HepG2 (cell line): ENCODE data around the gene PATL2. TPM values are rescaled to one million over a fixed set of nuclear protein-coding genes. Genes with fewer than 3 reads are reported as not detected.

Experiments used
- ARNT ChIP-seq: fragments of 450-650 bp; IDR thresholded peaks from 2 replicates; pipeline ENCODE4 v1.6.1; 2017
- ARNTL ChIP-seq: sonication (generic); formaldehyde crosslinking; IDR thresholded peaks from 2 replicates; pipeline ENCODE4 v1.4.0; 2020; ENCODE audit warnings: mild to moderate bottlenecking, missing genetic modification reagents
- CREB3 ChIP-seq: sonication (generic); formaldehyde crosslinking; IDR thresholded peaks from 2 replicates; pipeline ENCODE4 v1.5.0; 2020; ENCODE audit warnings: missing genetic modification reagents
- DPF2 ChIP-seq: sonication (generic); formaldehyde crosslinking; IDR thresholded peaks from 2 replicates; pipeline ENCODE4 v1.4.0; 2020; ENCODE audit warnings: mild to moderate bottlenecking, low read depth, missing genetic modification reagents, borderline replicate concordance
- KAT2B ChIP-seq: fragments of 150-350 bp; IDR thresholded peaks from 2 replicates; pipeline ENCODE4 v1.6.1; 2014; ENCODE audit warnings: low read depth, low read length, borderline replicate concordance
- KLF15 ChIP-seq: sonication (generic); formaldehyde crosslinking; IDR thresholded peaks from 2 replicates; pipeline ENCODE4 v1.8.1; 2023; ENCODE audit warnings: borderline replicate concordance, mild to moderate bottlenecking, inconsistent platforms, missing genetic modification reagents, mixed read lengths
- MAFG ChIP-seq: sonication (generic); formaldehyde crosslinking; IDR thresholded peaks from 2 replicates; pipeline ENCODE4 v1.5.1; 2020; ENCODE audit warnings: mild to moderate bottlenecking, missing genetic modification reagents
- NFYB ChIP-seq: sonication (generic); formaldehyde crosslinking; IDR thresholded peaks from 2 replicates; pipeline ENCODE4 v1.4.0; 2020; ENCODE audit warnings: missing genetic modification reagents
- NR1H2 ChIP-seq: sonication (generic); formaldehyde crosslinking; IDR thresholded peaks from 2 replicates; pipeline ENCODE4 v1.8.1; 2022; ENCODE audit warnings: low read depth, missing genetic modification reagents, borderline replicate concordance
- PAWR ChIP-seq: sonication (generic); formaldehyde crosslinking; IDR thresholded peaks from 2 replicates; pipeline ENCODE4 v1.4.0; 2020; ENCODE audit warnings: missing genetic modification reagents, mild to moderate bottlenecking, borderline replicate concordance
- PRPF4 ChIP-seq: fragments of 200-400 bp; formaldehyde crosslinking; IDR thresholded peaks from 2 replicates; pipeline ENCODE4 v1.6.1; 2016; ENCODE audit warnings: low read length, low read depth; ENCODE audit not compliant: poor library complexity, severe bottlenecking
- REL ChIP-seq: sonication (generic); formaldehyde crosslinking; conservative IDR thresholded peaks from 2 replicates; pipeline ENCODE4 v1.8.0; 2022; ENCODE audit warnings: mild to moderate bottlenecking, missing genetic modification reagents, moderate library complexity
- REPIN1 ChIP-seq: sonication (generic); formaldehyde crosslinking; IDR thresholded peaks from 2 replicates; pipeline ENCODE4 v1.8.0; 2022; ENCODE audit warnings: missing genetic modification reagents, low read depth, mild to moderate bottlenecking, borderline replicate concordance
- STAT6 ChIP-seq: sonication (generic); formaldehyde crosslinking; IDR thresholded peaks from 2 replicates; pipeline ENCODE4 v1.4.0; 2020; ENCODE audit warnings: missing genetic modification reagents, mild to moderate bottlenecking, borderline replicate concordance
- TEAD2 ChIP-seq: sonication (generic); formaldehyde crosslinking; IDR thresholded peaks from 2 replicates; pipeline ENCODE4 v1.9.0; 2021; ENCODE audit warnings: missing genetic modification reagents
- TEAD3 ChIP-seq: optimal IDR thresholded peaks from 2 replicates; pipeline ENCODE3; 2016; ENCODE audit warnings: borderline replicate concordance
- THAP8 ChIP-seq: sonication (generic); formaldehyde crosslinking; IDR thresholded peaks from 2 replicates; pipeline ENCODE4 v1.5.1; 2020; ENCODE audit warnings: missing genetic modification reagents, mild to moderate bottlenecking, borderline replicate concordance
- ZFP82 ChIP-seq: sonication (generic); formaldehyde crosslinking; IDR thresholded peaks from 2 replicates; pipeline ENCODE4 v1.5.1; 2020; ENCODE audit warnings: mild to moderate bottlenecking, missing genetic modification reagents, borderline replicate concordance
- ZNF12 ChIP-seq: sonication (generic); formaldehyde crosslinking; IDR thresholded peaks from 2 replicates; pipeline ENCODE4 v1.5.0; 2020; ENCODE audit warnings: missing genetic modification reagents
- ZNF251 ChIP-seq: sonication (generic); formaldehyde crosslinking; IDR thresholded peaks from 2 replicates; pipeline ENCODE4 v1.9.0; 2021; ENCODE audit warnings: mild to moderate bottlenecking, missing genetic modification reagents
- ZNF383 ChIP-seq: sonication (generic); formaldehyde crosslinking; IDR thresholded peaks from 2 replicates; pipeline ENCODE4 v1.4.0; 2020; ENCODE audit warnings: missing genetic modification reagents, mild to moderate bottlenecking, borderline replicate concordance
- ZNF503 ChIP-seq: sonication (generic); formaldehyde crosslinking; IDR thresholded peaks from 2 replicates; pipeline ENCODE4 v1.4.0; 2020; ENCODE audit warnings: missing genetic modification reagents
- ZNF556 ChIP-seq: sonication (generic); formaldehyde crosslinking; IDR thresholded peaks from 2 replicates; pipeline ENCODE4 v1.4.0; 2020; ENCODE audit warnings: mild to moderate bottlenecking, missing genetic modification reagents, borderline replicate concordance
- ZNF816 ChIP-seq: sonication (generic); formaldehyde crosslinking; IDR thresholded peaks from 2 replicates; pipeline ENCODE4 v1.8.0; 2022; ENCODE audit warnings: missing genetic modification reagents, mild to moderate bottlenecking, borderline replicate concordance
- polyA plus RNA-seq, 8 experiments: library from polyadenylated mRNA; depleted of rRNA in 3 of 8; stranded (reverse) in 7 of 8; unstranded in 1 of 8; fragments of >200 nt; fragmentation: Illumina TruSeq in 4 of 8; extraction: Trizol in 4 of 8; gene quantifications; 2 replicates each; pipeline versions ENCODE4 v1.2.1 to v1.2.3, GENCODE V29; 2011 to 2016; ENCODE audit warnings: low read depth in 4 of 8, missing spikeins in 1 of 8, mixed read lengths in 1 of 8; ENCODE audit not compliant: insufficient read depth in 1 of 8
- total RNA-seq, 5 experiments: library from RNA; depleted of rRNA; stranded (reverse); fragments of >200 nt; fragmentation: Illumina TruSeq; extraction: Trizol; gene quantifications; 2 replicates each; pipeline ENCODE4 v1.2.3, GENCODE V29; 2016; ENCODE audit warnings: low read depth in 1 of 5

PATL2 gene
- total and polyA plus RNA-seq, 2 of the 13 experiments (the other 11 are each of a cell fraction or from before 2014, with no cell fraction given) = 0.15 to 0.53 TPM

- no peak for TF ChIP-seq ARNTL (CRISPR knock-in tag)
- TF ChIP-seq ZNF556 (CRISPR knock-in tag) = no peak
- TF ChIP-seq KAT2B = no peak
- peak; percentile 34 for TF ChIP-seq TEAD3 (CRISPR knock-in tag)
- TF ChIP-seq PAWR (CRISPR knock-in tag) = no peak
- no peak for TF ChIP-seq MAFG (CRISPR knock-in tag)
- no peak for TF ChIP-seq ZNF12 (CRISPR knock-in tag)
- no peak for TF ChIP-seq THAP8
- TF ChIP-seq PRPF4 = no peak
- TF ChIP-seq KLF15 (CRISPR knock-in tag) = no peak
- no peak for TF ChIP-seq ZNF251 (CRISPR knock-in tag)
- no peak for TF ChIP-seq NFYB (CRISPR knock-in tag)
- no peak for TF ChIP-seq ZNF383 (CRISPR knock-in tag)
- TF ChIP-seq CREB3 (CRISPR knock-in tag) = no peak
- no peak; the same call in 1 of the 2 replicates for TF ChIP-seq ZNF503
- no peak for TF ChIP-seq DPF2 (CRISPR knock-in tag)
- no peak for TF ChIP-seq TEAD2 (CRISPR knock-in tag)
- TF ChIP-seq STAT6 = no peak
- TF ChIP-seq ZNF816 (CRISPR knock-in tag) = no peak; the same call in 1 of the 2 replicates
- no peak for TF ChIP-seq ARNT
- TF ChIP-seq ZFP82 (CRISPR knock-in tag) = no peak
- no peak for TF ChIP-seq NR1H2 (CRISPR knock-in tag)
- TF ChIP-seq REL (CRISPR knock-in tag) = no peak
- no peak for TF ChIP-seq REPIN1 (CRISPR knock-in tag)
These were observed 15.7 kb upstream of the PATL2 start (continued) for GRCh38 chr15:44726568-44727484.
